WERI-Rb-1 (cell line): ENCODE measurements around the gene NRXN3.
"Not testable (repeated sequence)": the region's sequence is repeated elsewhere in the genome, so short reads cannot be mapped to it uniquely, and the experiment has no call there.

Experiments used
- DNase-seq: peaks from one replicate; pipeline ENCODE4 v3.0.0-alpha.2; 2020
- H3K27ac ChIP-seq: fragments of 250-450 bp; sonication (Bioruptor Pico); 2 replicates; pipeline ENCODE4 v1.5.1; 2020; ENCODE audit warnings: mild to moderate bottlenecking, moderate library complexity
- H3K27me3 ChIP-seq: fragments of 250-450 bp; sonication (Bioruptor Pico); 2 replicates; pipeline ENCODE4 v1.5.1; 2021; ENCODE audit warnings: mild to moderate bottlenecking, low read depth, moderate library complexity; ENCODE audit not compliant: insufficient read depth, severe bottlenecking
- H3K36me3 ChIP-seq: fragments of 250-450 bp; sonication (Bioruptor Pico); 2 replicates; pipeline ENCODE4 v1.5.1; 2020; ENCODE audit warnings: mild to moderate bottlenecking, moderate library complexity
- H3K4me3 ChIP-seq: 2 replicates; pipeline ENCODE4 v1.5.1; 2011; ENCODE audit warnings: low read depth, mild to moderate bottlenecking, control low read depth, low read length
- H3K9me3 ChIP-seq: fragments of 250-450 bp; sonication (Bioruptor Pico); 2 replicates; pipeline ENCODE4 v1.5.1; 2021; ENCODE audit warnings: mild to moderate bottlenecking, moderate library complexity; ENCODE audit not compliant: severe bottlenecking
- CTCF ChIP-seq: IDR thresholded peaks from 2 replicates; pipeline ENCODE4 v1.5.1; 2011; ENCODE audit warnings: low read depth, mild to moderate bottlenecking, control low read depth, inconsistent platforms, low read length

The NRXN3 gene

GRCh38 chr14:78455896-78456435 is 285.8 kb downstream of the NRXN3 start:
- H3K9me3 ChIP-seq = no peaks in the 10 kb centered on the region
- no peak for DNase-seq
- no peak overlapping the region for H3K4me3 ChIP-seq
- no peaks in the 10 kb centered on the region for H3K27me3 ChIP-seq
- H3K36me3 ChIP-seq = no peaks in the 10 kb centered on the region
- H3K27ac ChIP-seq = no peak overlapping the region
- no peak for TF ChIP-seq CTCF

GRCh38 chr14:78469947-78470346 is 299.8 kb downstream of the NRXN3 start:
- DNase-seq = no peak
- no peak for TF ChIP-seq CTCF

GRCh38 chr14:78479127-78479780 is 309.1 kb downstream of the NRXN3 start:
- DNase-seq = no peak
- H3K36me3 ChIP-seq = no peaks in the 10 kb centered on the region

More at GRCh38 chr14:78469947-78470346, 299.8 kb downstream of the NRXN3 start:
- H3K27ac ChIP-seq = no peak overlapping the region
- no peaks in the 10 kb centered on the region for H3K36me3 ChIP-seq
- H3K27me3 ChIP-seq = no peaks in the 10 kb centered on the region
- no peak overlapping the region for H3K4me3 ChIP-seq
- H3K9me3 ChIP-seq = no peaks in the 10 kb centered on the region

GRCh38 chr14:78484028-78484427 is 313.9 kb downstream of the NRXN3 start:
- no peaks in the 10 kb centered on the region for H3K36me3 ChIP-seq
- no peak overlapping the region for H3K27ac ChIP-seq
- no peak overlapping the region for H3K4me3 ChIP-seq
- H3K9me3 ChIP-seq = no peaks in the 10 kb centered on the region
- DNase-seq = no peak
- no peak for TF ChIP-seq CTCF
- no peaks in the 10 kb centered on the region for H3K27me3 ChIP-seq

More at GRCh38 chr14:78479127-78479780, 309.1 kb downstream of the NRXN3 start:
- TF ChIP-seq CTCF = no peak
- Histone ChIP-seq H3K27ac (no peak overlapping the region), H3K27me3 (no peaks in the 10 kb centered on the region), H3K4me3 (no peak overlapping the region), H3K9me3 (no peaks in the 10 kb centered on the region)

- H3K36me3 ChIP-seq = no peaks in the 10 kb centered on the region
- TF ChIP-seq CTCF = no peak
- no peaks in the 10 kb centered on the region for H3K27me3 ChIP-seq
- no peaks in the 10 kb centered on the region for H3K9me3 ChIP-seq
- no peak overlapping the region for H3K27ac ChIP-seq
- no peak overlapping the region for H3K4me3 ChIP-seq
- no peak for DNase-seq
These were observed 315.9 kb downstream of the NRXN3 start for GRCh38 chr14:78486081-78486480.

- no peak overlapping the region for H3K27ac ChIP-seq
- no peaks in the 10 kb centered on the region for H3K27me3 ChIP-seq
- TF ChIP-seq CTCF = no peak
- no peaks in the 10 kb centered on the region for H3K36me3 ChIP-seq
- DNase-seq = no peak
- no peak overlapping the region for H3K4me3 ChIP-seq
- no peaks in the 10 kb centered on the region for H3K9me3 ChIP-seq
These were observed 316.4 kb downstream of the NRXN3 start for GRCh38 chr14:78486621-78487020.

- H3K4me3 ChIP-seq, H3K36me3 ChIP-seq, H3K9me3 ChIP-seq, H3K27me3 ChIP-seq, H3K27ac ChIP-seq, DNase-seq: not testable (repeated sequence)
These were observed 317.4 kb downstream of the NRXN3 start for GRCh38 chr14:78487573-78487972.
